NCI-H748 treated with DMSO at 0.1 percent for 48 hours (cell line): ENCODE results near the gene HS2ST1.

Source experiments
- DNase-seq: peaks from one replicate; lab custom pipeline; 2025; lab: John Stamatoyannopoulos, UW

Gene HS2ST1

DNA sequence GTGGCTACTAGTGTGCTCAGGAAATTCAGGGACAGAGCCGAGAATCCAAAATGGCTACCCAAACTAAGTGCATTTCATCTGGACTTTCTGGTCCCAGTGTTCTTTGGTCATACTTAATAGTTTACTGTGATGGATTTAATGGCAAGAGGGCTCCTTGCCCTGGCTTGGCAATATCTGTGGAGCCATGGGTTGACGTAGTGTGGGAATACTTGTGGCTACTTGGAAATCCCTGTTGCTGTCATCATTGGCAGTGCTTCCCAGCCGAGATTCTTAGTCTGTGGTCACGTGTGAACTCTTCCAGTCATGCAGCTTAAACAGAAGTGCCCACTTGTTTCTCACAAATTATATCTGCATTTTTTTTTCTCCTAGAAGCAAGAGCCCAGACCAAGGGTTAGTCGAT, 198.9 kb downstream of the HS2ST1 start:
- DNase-seq, result no peak

DNA sequence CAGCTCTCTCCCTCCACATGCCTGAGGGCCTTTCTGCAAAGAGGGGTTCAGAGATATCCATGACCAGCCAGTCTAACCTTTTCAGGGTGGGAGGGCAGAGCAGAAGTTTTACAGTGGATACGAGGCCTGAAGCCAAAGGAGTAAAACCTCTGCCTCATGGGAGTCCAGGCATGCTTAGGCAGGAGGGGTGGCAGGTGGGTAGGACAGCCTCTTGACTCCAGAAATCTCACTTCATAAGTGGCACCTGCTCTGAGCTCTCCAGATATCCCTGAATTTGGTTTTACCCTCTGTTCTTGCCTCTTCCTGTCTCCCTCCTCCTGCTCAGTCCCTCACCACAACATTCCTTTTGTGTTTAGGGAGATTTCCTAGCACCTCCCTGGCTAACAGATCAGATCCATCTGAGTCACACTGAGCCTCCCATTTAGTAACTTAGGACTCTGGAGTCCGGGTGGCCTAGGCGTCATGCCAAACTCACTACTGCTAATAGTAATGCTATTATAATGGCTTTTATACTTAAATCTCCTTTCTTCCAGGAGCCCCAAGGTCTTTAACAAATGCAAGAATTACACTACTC, 201.0 kb downstream of the HS2ST1 start:
- DNase-seq, result no peak

DNA sequence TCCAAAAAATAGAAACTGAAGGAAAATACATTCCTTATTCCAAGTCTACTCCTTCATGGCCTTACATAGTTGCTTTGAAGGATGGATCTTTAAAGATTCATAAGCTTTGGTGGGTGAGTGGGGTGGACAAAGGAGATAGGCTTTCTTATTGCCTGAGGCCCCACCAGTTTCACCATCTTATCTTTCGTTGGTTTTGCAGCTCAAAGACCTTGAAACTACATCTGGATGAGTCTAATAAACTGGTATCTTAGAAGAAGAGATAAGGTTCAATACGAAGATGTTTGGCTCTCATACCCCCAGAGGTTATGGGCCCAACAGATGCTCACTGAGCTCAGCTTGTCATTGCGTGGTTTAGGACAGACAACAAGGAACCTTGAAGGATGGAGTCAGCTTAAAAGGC, 201.5 kb downstream of the HS2ST1 start:
- DNase-seq, result no peak

DNA sequence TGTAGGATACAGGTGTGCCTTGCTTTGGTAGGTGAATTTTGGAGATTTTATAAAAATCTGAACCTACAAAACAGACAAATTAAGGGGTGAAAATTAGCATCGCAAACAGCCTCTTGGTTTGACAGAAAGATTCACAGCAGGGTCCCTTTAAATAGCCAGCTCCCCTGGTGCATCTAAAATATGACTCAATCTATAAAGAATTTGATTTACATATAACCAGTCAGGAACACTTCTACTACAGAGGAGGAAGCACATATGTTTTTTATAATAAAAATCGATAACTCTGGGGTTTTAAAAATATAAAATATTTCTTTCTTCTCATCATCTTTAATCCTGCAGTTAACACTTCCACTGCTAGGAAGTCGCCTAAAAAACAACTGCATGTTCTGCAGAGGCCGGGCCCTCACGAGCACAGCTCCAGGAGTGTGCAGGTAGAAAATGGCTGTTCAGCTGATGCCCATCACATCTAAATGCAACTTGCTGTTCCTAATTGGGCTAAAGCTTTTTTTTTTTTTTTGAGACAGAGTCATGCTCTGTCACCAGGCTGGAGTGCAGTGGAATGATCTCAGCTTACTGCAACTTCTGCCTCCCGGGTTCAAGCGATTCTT, 203.4 kb downstream of the HS2ST1 start:
- no peak for DNase-seq

DNA sequence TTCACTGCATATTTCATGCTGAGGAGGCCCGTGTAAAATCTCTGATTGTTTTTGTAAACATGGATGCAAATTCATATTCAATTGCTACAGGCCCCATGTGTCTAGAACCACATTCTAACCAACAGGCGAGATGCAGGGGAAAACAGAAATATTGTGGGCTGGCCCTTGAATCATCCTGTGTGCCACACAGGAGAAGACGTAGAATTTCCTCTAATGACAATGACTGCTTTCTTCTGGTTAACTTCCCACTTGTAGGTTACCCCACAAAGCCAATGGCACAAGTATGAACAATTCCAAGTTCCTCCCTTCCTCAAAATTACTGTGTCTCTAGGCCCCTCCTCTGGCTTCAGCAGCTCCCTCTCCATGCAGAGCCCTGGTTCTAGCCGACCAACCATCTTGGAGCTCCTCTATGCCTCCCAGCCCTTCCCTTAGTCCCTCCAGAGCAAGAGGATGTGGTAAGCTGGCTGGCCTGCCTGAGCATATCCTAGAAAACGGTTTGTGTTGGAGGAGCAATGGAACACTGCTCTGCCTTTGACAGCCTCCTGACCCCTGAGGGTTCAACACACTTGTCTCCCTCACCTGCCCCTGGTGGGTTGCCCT, 205.2 kb downstream of the HS2ST1 start:
- no peak for DNase-seq

DNA sequence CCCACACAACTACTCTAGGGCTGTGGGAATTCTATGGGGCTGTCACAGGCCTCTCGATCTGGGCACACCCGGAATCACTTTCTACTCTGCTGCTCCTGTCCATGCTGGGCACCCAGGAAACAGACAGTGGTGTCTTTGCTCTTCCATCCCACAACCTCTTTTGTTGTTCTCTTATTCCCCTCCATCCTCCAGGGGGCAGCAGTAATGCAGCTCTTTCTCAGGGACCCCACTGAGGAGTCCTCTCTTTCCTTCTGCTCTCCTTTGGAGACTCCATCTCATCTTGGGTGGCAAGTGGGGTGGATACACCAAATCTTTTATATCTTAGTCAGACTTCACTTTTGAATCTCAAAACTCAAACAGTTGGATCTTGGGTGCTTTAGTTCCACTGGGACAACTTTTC, 206.3 kb downstream of the HS2ST1 start:
- DNase-seq, result no peak

DNA sequence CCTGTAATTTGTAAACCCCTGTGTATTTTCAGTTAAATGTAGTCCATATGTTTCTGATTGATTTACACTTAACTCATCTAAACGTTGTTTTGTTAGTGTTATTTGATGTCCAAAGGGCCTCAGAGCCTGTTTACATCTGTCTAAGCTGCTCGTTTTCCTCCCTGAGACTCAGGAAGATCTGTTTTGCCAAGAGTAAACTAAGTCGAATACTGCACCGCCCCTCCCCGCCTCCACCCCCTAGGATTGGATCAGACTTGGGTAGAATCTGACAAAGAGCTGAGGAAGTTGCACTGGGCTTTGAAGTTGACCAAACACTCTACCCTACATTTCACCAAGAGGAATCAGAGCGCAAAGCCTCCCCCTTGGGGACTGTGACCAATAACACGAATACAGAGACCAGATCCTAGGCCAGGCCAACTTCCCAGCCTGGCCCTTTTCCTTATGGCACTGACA, 207.3 kb downstream of the HS2ST1 start:
- DNase-seq, result no peak

DNA sequence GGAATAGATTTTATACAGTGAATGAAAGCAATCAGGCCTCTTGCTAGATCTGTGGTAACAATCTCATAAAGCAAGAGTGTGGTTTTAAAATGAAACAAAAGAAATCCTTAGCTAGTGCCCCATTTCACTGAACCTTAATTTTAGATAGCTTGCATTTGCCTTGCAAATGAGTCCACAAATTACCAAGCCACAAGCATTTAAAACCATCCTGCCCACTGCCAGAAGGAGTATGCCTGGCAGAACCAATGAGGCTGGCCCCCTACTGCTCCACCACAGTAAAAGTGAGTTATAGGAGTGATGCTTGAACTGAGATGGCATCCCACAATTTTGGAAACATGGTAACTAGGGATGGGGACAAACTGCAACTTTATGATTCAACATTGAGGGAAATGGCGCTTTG, 207.8 kb downstream of the HS2ST1 start:
- DNase-seq, result no peak

DNA sequence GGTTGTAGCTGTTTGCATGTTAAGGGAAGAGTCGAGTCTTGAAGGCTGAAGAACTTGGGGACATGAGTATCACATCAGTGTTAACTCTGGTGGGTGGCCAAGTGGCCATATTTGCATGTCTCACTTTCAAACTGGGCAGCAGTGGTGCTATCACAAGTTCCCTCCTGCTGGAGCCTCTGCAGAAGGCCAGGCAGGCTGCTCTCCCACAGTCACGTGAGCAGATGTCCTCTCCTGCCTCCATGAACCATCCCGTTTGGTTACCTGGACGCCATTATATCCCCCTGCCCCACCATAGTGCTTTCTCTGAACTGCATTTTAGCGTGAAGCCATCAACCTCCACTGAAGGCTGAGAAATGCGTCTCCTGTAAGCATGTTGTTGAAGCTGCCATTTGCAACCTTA, 209.2 kb downstream of the HS2ST1 start:
- no peak for DNase-seq

DNA sequence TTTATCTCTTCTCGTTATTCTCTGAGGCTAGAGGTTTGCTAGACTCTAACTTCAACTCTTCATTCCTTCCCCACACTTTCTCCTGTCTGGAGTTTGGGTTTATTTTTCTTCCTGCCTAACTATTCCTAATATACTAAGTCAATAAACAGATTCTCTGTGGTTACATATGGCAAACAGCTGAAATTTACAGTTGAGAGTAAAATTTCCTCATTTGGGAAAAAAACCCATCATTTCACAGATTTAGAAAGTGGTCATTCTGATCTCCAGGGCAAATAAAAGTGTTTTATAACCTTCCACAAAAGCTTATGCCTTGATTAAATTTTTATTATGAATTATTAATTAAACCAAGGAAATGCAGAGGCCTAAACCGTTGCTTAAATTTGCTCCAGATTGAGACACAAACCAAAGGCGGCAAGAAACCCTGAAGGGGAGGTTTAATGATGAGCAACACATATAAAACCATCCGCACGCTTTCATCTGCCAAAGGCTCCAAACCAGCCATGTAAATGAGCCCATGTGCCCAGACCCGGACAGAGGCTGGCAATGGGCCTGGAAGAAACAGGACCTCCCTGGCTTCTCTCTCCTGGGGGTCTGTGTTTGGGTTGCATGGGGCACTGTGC, 212.6 kb downstream of the HS2ST1 start:
- no peak for DNase-seq

DNA sequence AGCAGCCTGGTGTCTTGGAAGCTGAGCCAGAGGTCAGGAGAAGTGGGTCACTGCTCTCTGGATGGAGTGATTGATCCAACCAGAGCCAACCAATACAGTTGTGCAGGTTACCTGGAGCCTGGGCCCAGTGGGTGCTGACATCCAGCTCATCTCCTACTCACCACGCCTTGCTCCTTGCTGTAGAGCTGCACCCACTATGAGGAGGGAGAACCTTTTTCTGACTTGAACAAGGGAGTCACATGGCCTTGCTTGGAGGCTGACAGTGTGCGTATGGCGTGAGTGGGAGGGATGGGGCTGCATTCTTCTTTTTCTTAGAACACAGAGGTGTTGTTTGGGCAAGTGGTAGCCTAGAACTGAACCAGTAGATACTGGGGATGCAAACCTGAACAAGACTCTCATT, 213.1 kb downstream of the HS2ST1 start:
- DNase-seq, result no peak

DNA sequence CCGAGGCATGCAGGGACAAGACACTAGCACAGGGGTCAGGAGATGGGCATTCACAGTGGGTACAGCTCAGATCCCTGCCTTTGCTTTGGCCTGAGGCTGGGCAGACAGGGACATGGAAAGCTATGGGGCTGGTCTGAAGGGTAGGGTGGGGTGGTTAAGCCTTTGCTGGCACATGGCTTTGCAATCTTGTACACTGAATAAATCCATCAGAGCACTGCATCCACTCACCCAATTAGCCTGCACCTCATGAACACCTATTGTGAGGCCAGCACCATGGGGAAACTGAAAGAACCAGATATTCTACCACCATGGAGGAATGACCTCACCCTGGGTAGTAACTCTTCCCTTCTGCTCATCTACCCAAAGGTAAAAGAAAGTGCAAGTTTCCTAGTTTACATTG, 214.6 kb downstream of the HS2ST1 start:
- no peak for DNase-seq

DNA sequence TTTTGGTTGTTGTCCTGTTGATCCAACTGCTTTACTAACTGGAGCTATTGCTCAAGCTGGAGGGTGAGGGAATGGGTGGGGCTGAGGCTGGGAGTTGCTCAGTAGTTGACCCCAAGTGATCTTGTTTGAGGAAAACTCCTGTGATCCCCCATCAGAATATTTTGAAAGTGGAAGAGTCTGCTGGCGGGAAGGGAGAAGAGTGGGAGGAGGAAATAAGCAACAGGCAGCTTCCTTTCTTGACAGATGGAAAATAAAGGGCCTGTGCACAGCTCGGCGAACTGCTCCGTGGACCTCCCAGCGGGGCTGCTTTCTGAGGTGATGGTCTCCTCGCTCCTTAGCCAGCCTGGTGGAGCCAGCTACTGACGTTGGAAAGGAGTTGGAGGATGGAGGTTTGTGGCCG, 215.2 kb downstream of the HS2ST1 start:
- no peak for DNase-seq

DNA sequence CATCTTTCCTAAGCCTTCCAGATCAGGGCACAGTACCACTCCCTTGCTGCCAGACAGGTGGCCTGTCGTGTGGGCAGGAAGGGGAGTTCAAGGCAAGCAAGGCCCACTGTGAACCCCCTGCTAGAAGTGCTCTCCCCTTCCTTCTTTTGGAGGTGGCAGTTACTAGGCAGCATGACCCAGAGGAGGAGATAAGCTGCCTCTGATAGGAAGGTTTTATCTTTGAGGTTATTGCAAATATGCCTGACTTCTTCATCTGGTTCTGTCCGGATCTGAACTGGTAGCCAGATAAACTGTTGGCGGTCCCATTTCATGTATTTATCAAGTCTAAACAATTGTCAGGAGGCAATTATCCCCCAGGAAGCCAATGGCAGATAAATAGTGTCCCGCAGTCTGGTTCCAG, 216.0 kb downstream of the HS2ST1 start:
- DNase-seq, result no peak

DNA sequence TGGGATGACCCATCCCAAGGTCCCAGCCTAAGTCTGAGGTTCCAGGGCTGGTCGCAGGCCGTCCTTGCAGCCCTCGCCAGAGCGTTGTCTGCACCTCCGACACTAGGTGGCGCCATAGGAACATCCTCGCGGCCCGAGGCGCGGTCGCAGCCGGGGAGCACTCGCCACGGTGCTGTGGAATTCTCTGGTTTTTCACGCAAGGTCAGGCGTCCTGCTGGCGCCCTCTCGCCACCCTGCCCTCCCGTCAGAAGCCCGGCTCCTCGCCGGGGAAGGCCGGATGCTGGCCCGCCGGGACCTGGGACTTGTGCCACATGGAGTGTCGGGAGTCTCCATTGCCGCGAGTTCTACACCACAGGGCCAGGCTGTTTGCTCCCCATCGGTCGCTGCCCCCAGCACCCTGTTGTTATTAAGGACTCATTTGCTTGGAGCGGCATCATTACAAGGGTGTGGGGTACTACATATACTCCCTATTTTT, 217.4 kb downstream of the HS2ST1 start:
- DNase-seq, result no peak

DNA sequence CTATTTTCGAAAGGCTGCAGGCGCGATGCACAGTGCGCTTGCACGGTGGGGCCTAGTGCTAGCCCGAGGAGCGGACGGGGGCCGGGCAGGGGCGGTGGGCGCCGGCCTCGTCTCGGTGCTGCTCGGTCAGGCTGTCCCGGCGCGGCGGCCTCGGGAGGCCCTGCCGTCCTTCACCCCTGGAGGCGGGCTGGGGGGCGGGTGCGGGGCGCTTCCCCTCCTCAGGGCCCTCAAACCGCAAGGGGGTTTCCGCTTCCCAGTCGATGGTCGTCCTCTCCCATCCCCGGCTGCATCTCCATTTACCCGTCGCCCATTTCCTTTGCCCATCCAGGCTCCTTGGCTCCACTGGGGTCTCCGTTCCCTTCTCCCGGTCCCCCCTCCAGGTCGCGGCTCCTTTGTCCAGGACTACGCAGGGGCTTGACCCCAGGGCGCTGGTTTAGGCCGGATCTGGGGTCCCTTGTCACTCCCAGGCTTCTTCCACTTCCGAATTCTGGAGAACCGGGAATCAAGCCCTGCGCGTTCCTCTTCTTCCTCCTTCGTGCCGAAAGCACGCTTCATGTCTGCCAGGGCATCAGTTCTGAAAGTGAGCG, 217.9 kb downstream of the HS2ST1 start:
- no peak for DNase-seq

DNA sequence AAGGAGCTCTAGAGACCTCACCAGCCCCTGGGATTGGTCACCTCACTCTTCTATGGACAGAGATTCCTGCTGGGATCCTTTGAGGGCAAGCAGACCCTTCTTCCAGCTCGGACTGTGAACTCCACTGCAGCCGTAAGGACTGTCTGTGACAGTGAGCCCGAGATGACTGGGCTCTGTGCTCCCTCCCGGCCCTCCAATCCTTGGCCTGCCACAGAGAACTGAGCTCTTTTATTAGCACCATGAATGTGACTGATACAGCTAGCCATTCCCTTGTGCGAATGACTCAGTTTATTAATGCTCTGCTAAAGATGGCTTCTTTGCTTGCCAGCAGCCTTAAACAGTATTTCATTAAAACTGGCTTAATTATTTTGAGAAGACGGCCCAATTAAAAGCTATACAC, 219.6 kb downstream of the HS2ST1 start:
- DNase-seq, result no peak

DNA sequence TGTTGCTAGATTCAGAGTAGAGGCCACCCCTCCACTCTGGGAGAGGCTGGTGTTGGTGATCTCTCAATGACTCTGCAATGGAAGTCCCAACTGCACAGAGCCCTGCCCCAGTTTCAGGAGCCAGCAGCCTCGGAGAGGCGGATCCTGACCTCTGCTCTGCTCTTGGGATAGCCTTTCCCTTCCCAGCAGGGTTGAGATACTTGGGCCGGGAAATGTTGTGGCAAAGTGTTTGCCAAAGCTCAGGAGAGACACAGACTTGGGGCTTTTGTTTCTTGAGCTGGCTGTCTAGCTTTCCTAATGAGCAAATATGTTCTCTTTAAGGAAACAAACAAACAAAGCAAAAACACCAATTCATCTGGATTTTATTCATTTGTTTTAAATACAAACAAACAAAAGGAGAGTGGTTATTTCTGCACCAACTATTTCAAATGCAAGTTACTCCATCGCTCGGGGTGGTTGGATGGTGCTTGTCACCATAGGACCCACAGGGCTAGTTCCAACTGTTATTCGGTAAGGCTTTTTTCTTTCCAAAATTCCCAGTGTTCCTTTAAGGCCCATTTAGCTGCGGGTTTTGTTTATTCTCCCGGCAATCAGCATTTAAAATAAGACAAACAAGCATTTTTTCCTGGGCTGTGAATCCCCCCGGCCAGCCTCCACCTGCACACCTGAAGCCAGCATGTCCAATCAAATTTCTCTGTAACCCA, 220.3 kb downstream of the HS2ST1 start:
- DNase-seq, result no peak

DNA sequence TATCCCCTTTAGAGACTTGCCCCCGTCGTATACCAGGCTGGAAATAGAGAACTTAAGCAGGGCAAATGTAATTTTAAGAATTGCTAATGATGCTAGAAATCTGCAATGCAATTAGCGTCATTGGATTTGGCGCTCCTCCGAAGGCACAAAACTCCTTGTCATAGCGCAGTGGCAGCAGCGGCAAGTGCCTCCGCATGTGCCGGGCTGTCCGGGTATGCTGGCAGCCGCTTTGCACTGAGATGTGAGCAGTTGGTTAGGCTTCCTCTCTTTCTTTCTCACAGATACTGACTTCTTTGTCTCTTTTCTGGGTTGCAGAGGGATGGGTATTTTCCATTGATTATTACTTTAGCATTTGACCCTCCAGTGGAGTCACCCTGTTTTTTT, 220.9 kb downstream of the HS2ST1 start:
- DNase-seq, result no peak

DNA sequence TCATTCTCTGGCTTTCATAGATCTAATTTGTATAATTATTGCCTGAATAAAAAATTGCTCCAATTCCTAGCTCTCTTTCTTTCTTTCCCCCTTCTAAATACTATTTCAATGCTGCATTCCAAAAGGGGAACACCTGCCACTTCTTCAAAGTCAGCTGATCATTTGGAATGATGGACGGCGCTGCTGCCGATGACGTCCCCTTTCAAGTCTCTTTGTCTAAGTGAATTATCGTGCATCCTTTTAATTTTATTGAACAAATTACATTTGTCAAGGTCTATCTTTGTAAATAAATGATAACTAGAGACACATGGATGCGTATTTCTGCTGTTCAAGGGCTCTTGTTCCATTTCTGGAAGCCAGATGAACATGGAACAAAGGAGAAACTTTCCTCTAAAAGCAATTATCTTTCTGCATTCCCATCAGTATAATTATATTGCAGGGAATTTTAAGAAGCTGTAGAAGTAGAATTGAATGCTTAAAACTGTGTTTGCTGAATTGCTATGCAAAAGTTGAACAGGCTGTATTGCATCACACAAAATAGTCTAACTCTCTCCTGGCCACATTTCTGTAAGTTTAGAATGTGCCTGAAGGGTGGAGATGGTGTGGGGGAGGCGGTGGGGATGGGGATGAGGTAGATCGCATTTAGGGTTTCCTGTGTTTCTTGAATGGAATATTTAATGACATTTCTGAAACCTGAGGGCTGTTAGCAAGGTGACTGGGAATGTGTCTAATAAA, 222.3 kb downstream of the HS2ST1 start:
- DNase-seq, result no peak

DNA sequence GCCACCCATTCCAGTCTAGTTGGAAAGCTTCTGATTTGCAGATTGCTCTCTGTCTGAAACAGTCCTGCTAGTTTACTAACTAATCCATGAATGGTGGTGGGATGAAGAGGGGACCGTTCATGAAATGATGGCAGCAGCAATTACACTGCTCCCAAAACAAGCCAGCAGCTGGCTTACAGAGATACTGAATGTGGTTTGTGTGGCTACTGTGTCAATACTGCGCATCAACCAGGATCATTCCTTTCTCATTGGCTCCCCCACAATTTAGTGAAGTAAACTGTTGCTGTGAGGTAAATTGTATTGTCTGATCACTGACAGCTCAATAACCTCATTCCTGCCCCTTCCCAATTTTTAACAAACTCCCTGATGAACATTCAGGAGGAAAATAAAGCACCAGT, 222.9 kb downstream of the HS2ST1 start:
- DNase-seq, result no peak
